ENCODE results near the gene MAPKAP1.

Gene MAPKAP1

GRCh38 chr9:125457357-125457756, 249.7 kb downstream of the MAPKAP1 start:
- DNase-seq (ENCODE audit: low spot score) = no peak

GRCh38 chr9:125455876-125456275, 251.1 kb downstream of the MAPKAP1 start:
- DNase-seq (ENCODE audit: low spot score) = no peak

- no peak for DNase-seq (ENCODE audit: low spot score)
These were observed 251.9 kb downstream of the MAPKAP1 start for GRCh38 chr9:125455132-125455531.

- DNase-seq (ENCODE audit: low spot score) = no peak
These were observed 259.7 kb downstream of the MAPKAP1 start for GRCh38 chr9:125447202-125447802.

- DNase-seq (ENCODE audit: low spot score) = no peak
These were observed 260.4 kb downstream of the MAPKAP1 start for GRCh38 chr9:125446561-125447094.

GRCh38 chr9:125444956-125445506, 262.0 kb downstream of the MAPKAP1 start:
- DNase-seq (ENCODE audit: low spot score) = no peak

- DNase-seq (ENCODE audit: low spot score) = no peak
These were observed 262.8 kb downstream of the MAPKAP1 start for GRCh38 chr9:125444166-125444565.

GRCh38 chr9:125443367-125443766, 263.6 kb downstream of the MAPKAP1 start:
- no peak for DNase-seq (ENCODE audit: low spot score)

GRCh38 chr9:125442452-125442851, 264.6 kb downstream of the MAPKAP1 start:
- DNase-seq (ENCODE audit: low spot score) = no peak

- DNase-seq (ENCODE audit: low spot score) = no peak
These were observed 266.6 kb downstream of the MAPKAP1 start for GRCh38 chr9:125440411-125440810.

- no peak for DNase-seq (ENCODE audit: low spot score)
These were observed 267.4 kb downstream of the MAPKAP1 start for GRCh38 chr9:125439434-125440272.

- no peak for DNase-seq (ENCODE audit: low spot score)
These were observed 268.2 kb downstream of the MAPKAP1 start for GRCh38 chr9:125438506-125439433.

GRCh38 chr9:125437771-125438221, 269.2 kb downstream of the MAPKAP1 start:
- DNase-seq (ENCODE audit: low spot score) = no peak

- no peak for DNase-seq (ENCODE audit: low spot score)
These were observed 270.2 kb downstream of the MAPKAP1 start for GRCh38 chr9:125436613-125437443.

GRCh38 chr9:125435776-125436612, 271.0 kb downstream of the MAPKAP1 start:
- DNase-seq (ENCODE audit: low spot score) = no peak

GRCh38 chr9:125434986-125435775, 271.8 kb downstream of the MAPKAP1 start:
- DNase-seq (ENCODE audit: low spot score) = no peak

GRCh38 chr9:125433461-125434011, 273.5 kb downstream of the MAPKAP1 start:
- no peak for DNase-seq (ENCODE audit: low spot score)

GRCh38 chr9:125432715-125433385, 274.2 kb downstream of the MAPKAP1 start:
- no peak for DNase-seq (ENCODE audit: low spot score)
